SU-DHL-6 (cell line): Measurements from ENCODE around the gene NRXN2.

ENCODE experiments used
- CTCF ChIP-seq: fragments of 200-600 bp; sonication (generic); IDR thresholded peaks from one replicate; pipeline ENCODE4 v1.5.1; 2017; ENCODE audit warnings: antibody characterized with exemption, mild to moderate bottlenecking, low read length, moderate library complexity; ENCODE audit not compliant: insufficient read depth, poor library complexity, severe bottlenecking
- EZH2phosphoT487 ChIP-seq: fragments of 200-600 bp; sonication (generic), shearing (Covaris generic); conservative IDR thresholded peaks from 2 replicates; pipeline ENCODE4 v1.6.1; 2018; ENCODE audit warnings: mild to moderate bottlenecking, antibody characterized with exemption, low read length, moderate library complexity, mixed read lengths

- TF ChIP-seq CTCF (no peak), EZH2phosphoT487 (no peak)
Observed at GRCh38 chr11:64622681-64623080, 100.3 kb downstream of the NRXN2 start.
